ENCODE measurements around the gene WDR6. TPM values are rescaled to one million over a fixed set of nuclear protein-coding genes. Genes with fewer than 3 reads are reported as not detected.

The WDR6 gene
- total and polyA plus RNA-seq, 2 donors (not counting 1 experiment from before 2014, with no cell fraction given) = 58.7 to 77.9 TPM

DNA sequence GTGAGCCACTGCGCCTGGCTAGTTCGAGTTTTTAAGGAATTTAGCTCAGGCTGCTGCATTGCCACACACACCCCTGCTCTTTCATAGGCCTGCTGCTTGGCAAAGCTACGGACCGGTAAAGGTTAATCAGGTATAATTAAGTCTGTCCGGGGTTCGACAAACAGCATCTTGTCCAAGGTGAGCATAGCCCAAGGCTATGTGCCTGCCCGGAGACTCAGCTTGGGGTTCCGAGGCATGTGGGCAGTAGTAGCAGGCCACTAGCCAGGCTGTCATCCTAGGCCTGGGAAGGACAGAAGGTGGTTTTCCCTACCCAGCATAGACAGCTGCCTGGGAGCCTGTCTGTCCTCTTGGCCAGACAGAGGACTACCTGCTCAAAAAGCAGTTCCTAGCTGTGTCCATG lies 10.6 kb upstream of the WDR6 start:
- Histone ChIP-seq H3K36me3 (ENCODE audit: control insufficient read depth, insufficient read depth, low read length) (peaks cover 2% of the 10 kb centered on the region), H3K4me3 (replicated peaks in 1 of 4; ENCODE audit: control extremely low read depth in 1 of 4, insufficient read depth in 1 of 4, low read depth in 3 of 4, low read length in 4 of 4) (no peak overlapping the region), H4K20me1 (ENCODE audit: control insufficient read depth, extremely low read depth, insufficient read depth, low read length) (no peaks in the 10 kb centered on the region), H3K27me3 (ENCODE audit: control insufficient read depth, insufficient read depth, low read length) (no peaks in the 10 kb centered on the region), H2AFZ (ENCODE audit: low read length) (no peak overlapping the region), H3K27ac (ENCODE audit: insufficient read depth, low read length) (no peak overlapping the region), H3K79me2 (ENCODE audit: control insufficient read depth, insufficient read depth, low read length) (peaks cover 11% of the 10 kb centered on the region), H3K9me3 (ENCODE audit: control insufficient read depth, insufficient read depth, low read depth, low read length) (no peaks in the 10 kb centered on the region), H3K9ac (ENCODE audit: insufficient read depth, low read length) (no peak overlapping the region), H3K4me1 (ENCODE audit: control insufficient read depth, extremely low read depth, insufficient read depth, low read length) (peaks cover 1% of the 10 kb centered on the region), H3K4me2 (ENCODE audit: extremely low read depth, insufficient read depth, low read length) (no peak overlapping the region)
- DNase-seq (ENCODE audit: low read depth in 2 of 2) = no peak
- TF ChIP-seq EZH2 (IDR thresholded peaks at IDR 0.05; ENCODE audit: low read length, missing control alignments) = no peak
- TF ChIP-seq, protein P1, sequence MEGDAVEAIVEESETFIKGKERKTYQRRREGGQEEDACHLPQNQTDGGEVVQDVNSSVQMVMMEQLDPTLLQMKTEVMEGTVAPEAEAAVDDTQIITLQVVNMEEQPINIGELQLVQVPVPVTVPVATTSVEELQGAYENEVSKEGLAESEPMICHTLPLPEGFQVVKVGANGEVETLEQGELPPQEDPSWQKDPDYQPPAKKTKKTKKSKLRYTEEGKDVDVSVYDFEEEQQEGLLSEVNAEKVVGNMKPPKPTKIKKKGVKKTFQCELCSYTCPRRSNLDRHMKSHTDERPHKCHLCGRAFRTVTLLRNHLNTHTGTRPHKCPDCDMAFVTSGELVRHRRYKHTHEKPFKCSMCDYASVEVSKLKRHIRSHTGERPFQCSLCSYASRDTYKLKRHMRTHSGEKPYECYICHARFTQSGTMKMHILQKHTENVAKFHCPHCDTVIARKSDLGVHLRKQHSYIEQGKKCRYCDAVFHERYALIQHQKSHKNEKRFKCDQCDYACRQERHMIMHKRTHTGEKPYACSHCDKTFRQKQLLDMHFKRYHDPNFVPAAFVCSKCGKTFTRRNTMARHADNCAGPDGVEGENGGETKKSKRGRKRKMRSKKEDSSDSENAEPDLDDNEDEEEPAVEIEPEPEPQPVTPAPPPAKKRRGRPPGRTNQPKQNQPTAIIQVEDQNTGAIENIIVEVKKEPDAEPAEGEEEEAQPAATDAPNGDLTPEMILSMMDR (conservative IDR thresholded peaks at IDR 0.05 in 1 of 2, IDR thresholded peaks at IDR 0.05 in 1 of 2; ENCODE audit: low read depth in 1 of 2, low read length in 2 of 2) = no peak

DNA sequence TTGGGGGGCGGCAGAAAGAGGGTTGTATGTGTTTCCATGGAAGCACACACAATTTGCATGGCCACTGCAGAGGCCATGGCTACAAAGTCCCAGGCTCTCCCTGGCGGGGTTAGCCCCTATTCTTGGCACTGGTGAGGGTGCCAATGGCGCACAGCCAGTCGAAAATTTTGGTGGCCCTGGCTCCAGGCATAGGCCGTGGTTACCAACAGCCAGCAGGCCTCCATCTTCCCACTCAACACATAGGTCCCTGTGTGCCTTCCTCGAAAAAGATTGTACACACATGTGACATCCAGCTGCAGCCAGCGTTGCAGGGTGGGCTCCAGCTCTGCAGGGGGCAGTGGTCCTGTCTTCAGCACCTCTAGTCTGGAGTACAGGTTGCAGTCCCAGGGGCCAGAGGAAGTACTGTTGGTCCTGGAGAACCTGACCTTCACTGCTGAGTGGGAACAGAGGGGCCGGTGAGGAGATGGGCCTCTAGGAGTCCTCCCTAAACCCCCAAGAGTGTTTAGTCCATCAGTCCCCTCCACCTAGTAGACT lies 10.0 kb upstream of the WDR6 start:
- no peaks in the 10 kb centered on the region for H3K27me3 ChIP-seq (ENCODE audit: control insufficient read depth, insufficient read depth, low read length)
- no peak overlapping the region for H3K27ac ChIP-seq (ENCODE audit: insufficient read depth, low read length)
- H3K9ac ChIP-seq (ENCODE audit: insufficient read depth, low read length) = no peak overlapping the region
- H3K4me1 ChIP-seq (ENCODE audit: control insufficient read depth, extremely low read depth, insufficient read depth, low read length) = no peaks in the 10 kb centered on the region
- H3K4me2 ChIP-seq (ENCODE audit: extremely low read depth, insufficient read depth, low read length) = no peak overlapping the region
- peaks cover 5% of the 10 kb centered on the region for H3K79me2 ChIP-seq (ENCODE audit: control insufficient read depth, insufficient read depth, low read length)
- TF ChIP-seq, protein P1 (conservative IDR thresholded peaks at IDR 0.05 in 1 of 2, IDR thresholded peaks at IDR 0.05 in 1 of 2; ENCODE audit: low read depth in 1 of 2, low read length in 2 of 2) = no peak
- TF ChIP-seq EZH2 (IDR thresholded peaks at IDR 0.05; ENCODE audit: low read length, missing control alignments) = no peak
- H4K20me1 ChIP-seq (ENCODE audit: control insufficient read depth, extremely low read depth, insufficient read depth, low read length) = no peaks in the 10 kb centered on the region
- peaks cover 2% of the 10 kb centered on the region for H3K36me3 ChIP-seq (ENCODE audit: control insufficient read depth, insufficient read depth, low read length)
- no peaks in the 10 kb centered on the region for H3K9me3 ChIP-seq (ENCODE audit: control insufficient read depth, insufficient read depth, low read depth, low read length)
- no peak overlapping the region for H2AFZ ChIP-seq (ENCODE audit: low read length)
- no peak overlapping the region for H3K4me3 ChIP-seq (replicated peaks in 1 of 4; ENCODE audit: control extremely low read depth in 1 of 4, insufficient read depth in 1 of 4, low read depth in 3 of 4, low read length in 4 of 4)
- no peak for DNase-seq (ENCODE audit: low read depth in 2 of 2)

DNA sequence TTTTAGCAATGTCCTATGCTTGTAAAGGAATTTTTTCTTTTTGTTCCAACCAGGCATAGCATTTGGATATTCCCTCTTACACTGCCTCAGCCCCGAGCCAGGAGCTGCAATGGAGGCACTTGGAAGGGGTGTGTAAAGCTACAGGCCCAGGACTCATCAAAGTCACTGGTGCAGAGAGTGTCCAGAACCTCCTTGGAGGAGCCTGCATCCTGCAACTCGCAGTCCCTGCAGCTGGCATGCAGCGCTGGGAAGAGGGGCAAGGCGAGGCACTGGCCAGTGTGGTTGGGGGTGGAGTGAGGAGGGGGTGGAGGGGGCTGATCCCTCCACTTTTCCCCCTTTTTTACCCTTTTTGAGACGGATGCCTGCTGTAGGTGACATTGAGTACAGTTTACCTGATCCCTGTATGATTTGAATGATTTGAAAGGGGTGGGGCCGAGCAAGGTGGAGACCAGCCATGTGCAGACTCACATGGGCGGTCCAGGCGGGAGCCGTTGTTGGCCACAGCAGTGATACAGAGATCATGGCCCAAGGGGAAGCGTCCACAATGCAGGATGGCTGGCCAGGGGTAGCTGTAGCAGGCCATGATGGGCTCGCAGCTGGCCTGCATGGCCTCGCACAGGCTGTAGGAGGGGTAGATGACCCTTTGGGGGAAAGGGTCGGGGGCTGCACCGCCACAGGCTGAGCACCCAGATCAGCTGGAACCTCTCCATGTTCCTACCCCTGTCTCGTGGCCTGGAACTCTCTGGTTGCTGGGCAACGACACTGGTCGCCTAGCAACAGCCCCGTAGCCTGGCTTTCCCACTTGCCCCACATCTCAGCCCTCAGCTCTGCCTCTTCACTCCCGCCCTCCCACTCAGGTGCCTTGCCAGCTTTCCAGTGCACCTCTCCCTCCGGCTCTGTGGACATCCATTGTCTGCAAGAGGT lies 9.2 kb upstream of the WDR6 start:
- H2AFZ ChIP-seq (ENCODE audit: low read length) = no peak overlapping the region
- no peaks in the 10 kb centered on the region for H3K36me3 ChIP-seq (ENCODE audit: control insufficient read depth, insufficient read depth, low read length)
- H4K20me1 ChIP-seq (ENCODE audit: control insufficient read depth, extremely low read depth, insufficient read depth, low read length) = no peaks in the 10 kb centered on the region
- H3K9ac ChIP-seq (ENCODE audit: insufficient read depth, low read length) = no peak overlapping the region
- H3K4me1 ChIP-seq (ENCODE audit: control insufficient read depth, extremely low read depth, insufficient read depth, low read length) = no peaks in the 10 kb centered on the region
- H3K4me3 ChIP-seq (replicated peaks in 1 of 4; ENCODE audit: control extremely low read depth in 1 of 4, insufficient read depth in 1 of 4, low read depth in 3 of 4, low read length in 4 of 4) = no peak overlapping the region
- no peak for DNase-seq (ENCODE audit: low read depth in 2 of 2)
- TF ChIP-seq, protein P1 (conservative IDR thresholded peaks at IDR 0.05 in 1 of 2, IDR thresholded peaks at IDR 0.05 in 1 of 2; ENCODE audit: low read depth in 1 of 2, low read length in 2 of 2) = no peak
- TF ChIP-seq EZH2 (IDR thresholded peaks at IDR 0.05; ENCODE audit: low read length, missing control alignments) = no peak
- H3K79me2 ChIP-seq (ENCODE audit: control insufficient read depth, insufficient read depth, low read length) = peaks cover 3% of the 10 kb centered on the region
- H3K27ac ChIP-seq (ENCODE audit: insufficient read depth, low read length) = no peak overlapping the region
- no peak overlapping the region for H3K4me2 ChIP-seq (ENCODE audit: extremely low read depth, insufficient read depth, low read length)
- H3K9me3 ChIP-seq (ENCODE audit: control insufficient read depth, insufficient read depth, low read depth, low read length) = no peaks in the 10 kb centered on the region
- no peaks in the 10 kb centered on the region for H3K27me3 ChIP-seq (ENCODE audit: control insufficient read depth, insufficient read depth, low read length)

Measured in fibroblast of lung (primary cell).